Measurements from ENCODE around the gene C16orf96.

The C16orf96 gene

DNA sequence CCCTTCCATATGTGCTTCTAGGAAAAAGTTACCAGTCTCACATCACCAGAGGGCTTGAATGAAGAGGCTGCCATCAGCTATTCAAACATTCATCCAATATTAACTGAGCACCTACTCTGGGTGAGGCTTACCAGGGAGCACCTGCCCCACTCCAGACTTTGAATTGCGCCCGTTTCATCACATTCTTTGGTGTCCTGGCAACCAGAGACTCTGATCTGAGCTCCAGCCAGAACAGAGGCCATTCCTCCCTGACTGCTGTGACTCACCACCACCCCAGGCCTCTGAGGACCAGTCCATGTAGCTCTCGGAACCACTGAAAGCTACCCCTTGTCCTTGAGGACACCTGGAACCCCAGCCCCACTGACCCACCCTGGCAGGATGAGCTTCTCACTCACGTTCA lies at the start of gene C16orf96:
C16orf96 (plus strand) TSS at position 229 of the 400 bp plus-strand sequence; CDS start at position 379, 150 bp downstream.
- no peak within 1 kb of the TSS for H3K4me3 ChIP-seq
- H3K27ac ChIP-seq = no peak within 1 kb of the TSS

DNA sequence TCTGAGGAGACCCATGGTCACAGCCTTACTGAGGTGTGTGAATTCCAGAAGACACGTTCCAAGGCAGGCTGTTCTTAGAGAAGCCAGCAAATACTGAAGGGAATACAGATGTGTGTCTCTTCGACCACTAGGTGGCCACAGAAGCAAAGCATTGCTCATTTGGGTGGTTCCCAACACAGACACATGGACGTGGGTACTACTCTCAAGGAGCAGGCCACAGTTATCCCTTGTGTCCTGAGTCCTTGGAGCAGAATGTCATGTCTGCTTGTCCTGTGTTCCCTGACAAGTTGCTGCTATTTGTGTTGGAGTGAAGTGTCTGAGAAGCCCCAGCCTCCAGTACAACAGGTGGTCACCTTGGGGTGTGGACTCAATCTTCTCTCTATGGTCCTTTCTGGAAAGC lies 49.7 kb upstream of the C16orf96 start:
- peak overlapping the region in 14 of 21 experiments; percentile 24 to 96 (median 76) for H3K27ac ChIP-seq
- no peak overlapping the region for H3K4me3 ChIP-seq

DNA sequence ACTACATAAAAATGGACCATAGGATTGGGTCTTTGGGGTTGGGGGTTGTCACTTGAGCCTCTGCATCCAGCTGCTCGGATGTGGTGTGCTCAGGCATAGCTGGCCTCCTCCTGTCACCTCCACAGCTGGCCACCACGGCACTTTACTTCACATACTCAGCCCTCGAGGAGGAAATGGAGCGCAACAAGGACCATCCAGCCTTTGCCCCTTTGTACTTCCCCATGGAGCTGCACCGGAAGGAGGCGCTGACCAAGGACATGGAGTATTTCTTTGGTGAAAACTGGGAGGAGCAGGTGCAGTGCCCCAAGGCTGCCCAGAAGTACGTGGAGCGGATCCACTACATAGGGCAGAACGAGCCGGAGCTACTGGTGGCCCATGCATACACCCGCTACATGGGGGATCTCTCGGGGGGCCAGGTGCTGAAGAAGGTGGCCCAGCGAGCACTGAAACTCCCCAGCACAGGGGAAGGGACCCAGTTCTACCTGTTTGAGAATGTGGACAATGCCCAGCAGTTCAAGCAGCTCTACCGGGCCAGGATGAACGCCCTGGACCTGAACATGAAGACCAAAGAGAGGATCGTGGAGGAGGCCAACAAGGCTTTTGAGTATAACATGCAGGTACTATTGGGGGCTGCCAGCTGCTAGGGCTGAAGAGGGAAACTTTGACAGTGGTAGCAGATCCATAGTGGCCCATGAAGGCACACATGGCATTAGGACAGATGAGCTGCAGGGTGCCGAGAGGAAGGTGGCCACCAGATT lies 48.4 kb upstream of the C16orf96 start:
- peak overlapping the region in 1 of 21 experiments; percentile 93 for H3K27ac ChIP-seq
- H3K4me3 ChIP-seq = no peak overlapping the region

DNA sequence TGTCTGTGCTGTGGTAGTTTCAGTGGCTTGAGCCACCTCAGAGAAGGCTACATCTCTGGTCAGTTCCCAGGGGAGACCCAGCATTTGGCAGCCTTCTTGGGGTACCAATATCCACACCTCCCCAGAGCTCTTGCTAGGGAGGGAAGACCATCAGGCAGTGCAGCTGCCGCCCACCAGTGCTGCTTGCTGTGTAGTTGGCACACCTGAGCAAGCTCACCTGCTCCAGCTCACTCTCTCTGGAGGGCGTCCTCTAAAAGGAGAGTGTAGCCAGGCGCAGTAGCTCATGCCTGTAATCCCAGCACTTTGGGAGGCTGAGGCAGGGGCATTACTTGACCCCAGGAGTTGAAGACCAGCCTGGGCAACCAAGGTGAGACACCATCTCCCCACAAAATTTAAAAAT lies 47.3 kb upstream of the C16orf96 start:
- no peak overlapping the region for H3K4me3 ChIP-seq
- no peak overlapping the region for H3K27ac ChIP-seq

DNA sequence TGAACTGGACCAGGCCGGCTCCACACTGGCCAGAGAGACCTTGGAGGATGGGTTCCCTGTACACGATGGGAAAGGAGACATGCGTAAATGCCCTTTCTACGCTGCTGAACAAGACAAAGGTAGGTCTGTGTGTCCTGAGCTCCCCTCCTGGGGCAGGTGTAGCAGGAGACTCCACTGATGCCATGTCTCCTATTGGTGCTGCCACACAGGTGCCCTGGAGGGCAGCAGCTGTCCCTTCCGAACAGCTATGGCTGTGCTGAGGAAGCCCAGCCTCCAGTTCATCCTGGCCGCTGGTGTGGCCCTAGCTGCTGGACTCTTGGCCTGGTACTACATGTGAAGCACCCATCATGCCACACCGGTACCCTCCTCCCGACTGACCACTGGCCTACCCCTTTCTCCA lies 46.7 kb upstream of the C16orf96 start:
- Histone ChIP-seq H3K4me3 (no peak overlapping the region), H3K27ac (peak overlapping the region in 2 of 21 experiments; percentile 8 to 31)

DNA sequence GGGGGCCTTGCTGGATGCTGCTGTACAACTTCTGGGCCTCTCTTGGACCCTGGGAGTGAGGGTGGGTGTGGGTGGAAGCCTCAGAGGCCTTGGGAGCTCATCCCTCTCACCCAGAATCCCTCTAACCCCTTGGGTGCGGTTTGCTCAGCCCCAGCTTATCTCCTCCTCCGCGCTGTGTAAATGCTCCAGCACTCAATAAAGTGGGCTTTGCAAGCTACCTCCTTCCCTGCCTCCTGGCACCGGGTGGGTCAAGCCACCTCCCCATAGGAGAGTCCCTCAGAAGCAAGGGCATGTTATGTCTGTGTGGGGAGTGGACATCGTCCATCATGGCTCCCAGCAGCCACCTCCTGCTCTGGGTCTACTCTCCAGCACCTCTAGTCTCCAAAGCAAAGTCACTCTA lies 46.0 kb upstream of the C16orf96 start:
- H3K27ac ChIP-seq = peak overlapping the region in 1 of 21 experiments; percentile 31

DNA sequence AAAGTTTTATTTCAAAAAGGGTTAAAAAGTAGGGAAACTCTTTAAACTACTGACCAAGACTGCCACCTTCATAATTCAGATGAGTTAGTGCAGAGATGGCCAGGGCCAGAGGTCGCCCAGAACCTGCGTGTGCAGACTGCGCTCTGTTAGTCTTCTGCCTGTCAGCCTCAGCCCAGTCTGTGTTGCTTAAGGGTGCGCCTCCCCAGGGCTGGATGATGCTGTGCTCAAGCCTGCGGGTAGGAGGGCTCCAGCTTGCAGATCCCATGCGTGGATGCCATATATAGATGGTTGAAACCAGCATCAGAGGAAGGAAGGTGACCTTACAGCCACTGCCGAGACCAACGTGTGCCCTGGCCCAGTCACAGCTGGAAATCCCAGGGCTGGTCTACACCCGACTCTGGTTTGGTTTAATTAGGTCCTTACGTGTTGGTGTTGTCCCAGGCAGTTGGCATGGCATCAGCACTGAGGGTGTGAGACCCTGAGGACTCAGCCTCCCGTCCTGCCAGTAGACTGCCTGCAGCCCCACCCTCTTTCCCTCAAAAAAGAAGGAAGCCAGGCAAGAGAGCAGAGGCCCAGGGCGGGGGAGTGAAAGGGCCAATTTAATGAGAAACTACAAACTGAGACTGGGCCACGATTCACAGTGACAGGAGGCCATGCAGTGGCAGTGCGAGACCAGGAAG lies 45.3 kb upstream of the C16orf96 start:
- Histone ChIP-seq H3K4me3 (no peak overlapping the region), H3K27ac (peak overlapping the region in 7 of 21 experiments; percentile 18 to 68 (median 34))

More for the DNA sequence above, 46.0 kb upstream of the C16orf96 start:
- H3K4me3 ChIP-seq = no peak overlapping the region

DNA sequence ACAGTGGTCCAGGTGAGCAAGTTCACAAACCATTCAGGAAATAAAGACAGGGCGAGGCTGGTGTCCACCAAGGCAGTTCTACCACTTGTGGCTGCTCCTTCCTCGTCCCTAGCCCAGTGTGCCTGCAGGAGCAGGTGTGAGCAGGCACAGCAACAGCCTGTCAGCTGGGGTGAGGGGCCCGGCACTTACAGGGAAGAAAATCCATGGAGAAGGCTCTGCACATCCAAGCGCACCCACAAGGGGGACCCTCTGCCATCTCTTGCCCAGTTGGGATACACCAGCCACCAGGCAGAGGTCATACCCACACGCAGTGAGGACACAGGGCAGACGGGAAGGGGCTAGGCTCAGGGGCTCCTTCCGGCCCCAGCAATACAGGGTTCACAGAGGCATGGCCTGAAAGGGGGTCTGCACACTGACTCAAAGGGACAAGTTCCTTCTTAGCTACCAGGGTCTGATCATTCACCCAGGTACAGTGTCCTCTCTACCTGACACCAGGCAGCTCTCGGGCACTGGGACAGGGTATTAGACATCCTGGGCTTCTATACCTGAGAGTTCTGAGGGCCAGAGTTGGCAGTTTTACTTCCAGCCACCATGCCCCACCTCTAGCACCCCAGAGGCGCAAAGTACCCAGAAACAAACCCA lies 44.6 kb upstream of the C16orf96 start:
- Histone ChIP-seq H3K4me3 (no peak overlapping the region), H3K27ac (peak overlapping the region in 9 of 21 experiments; percentile 2 to 68 (median 30))

DNA sequence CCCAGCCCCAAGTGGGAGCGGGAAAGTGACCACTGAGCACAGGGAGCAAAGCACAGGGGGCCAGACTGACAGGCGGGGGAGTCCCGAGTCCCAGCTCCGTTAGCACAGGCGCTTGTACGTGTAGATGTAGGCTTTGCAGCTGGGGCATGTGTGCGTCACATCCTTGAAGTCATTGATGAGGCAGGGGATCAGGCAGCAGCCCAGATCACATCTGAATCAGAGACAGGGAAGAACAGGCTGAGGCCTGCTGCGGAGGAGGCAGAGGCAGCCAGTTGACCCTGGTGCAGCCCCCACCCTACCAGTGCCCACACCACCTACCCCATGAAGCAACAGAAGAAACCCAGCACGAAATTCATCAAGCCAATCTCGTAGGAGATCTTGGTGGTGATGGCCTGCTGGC lies 43.7 kb upstream of the C16orf96 start:
- Histone ChIP-seq H3K27ac (peak overlapping the region in 6 of 21 experiments; percentile 5 to 82 (median 52)), H3K4me3 (no peak overlapping the region)

DNA sequence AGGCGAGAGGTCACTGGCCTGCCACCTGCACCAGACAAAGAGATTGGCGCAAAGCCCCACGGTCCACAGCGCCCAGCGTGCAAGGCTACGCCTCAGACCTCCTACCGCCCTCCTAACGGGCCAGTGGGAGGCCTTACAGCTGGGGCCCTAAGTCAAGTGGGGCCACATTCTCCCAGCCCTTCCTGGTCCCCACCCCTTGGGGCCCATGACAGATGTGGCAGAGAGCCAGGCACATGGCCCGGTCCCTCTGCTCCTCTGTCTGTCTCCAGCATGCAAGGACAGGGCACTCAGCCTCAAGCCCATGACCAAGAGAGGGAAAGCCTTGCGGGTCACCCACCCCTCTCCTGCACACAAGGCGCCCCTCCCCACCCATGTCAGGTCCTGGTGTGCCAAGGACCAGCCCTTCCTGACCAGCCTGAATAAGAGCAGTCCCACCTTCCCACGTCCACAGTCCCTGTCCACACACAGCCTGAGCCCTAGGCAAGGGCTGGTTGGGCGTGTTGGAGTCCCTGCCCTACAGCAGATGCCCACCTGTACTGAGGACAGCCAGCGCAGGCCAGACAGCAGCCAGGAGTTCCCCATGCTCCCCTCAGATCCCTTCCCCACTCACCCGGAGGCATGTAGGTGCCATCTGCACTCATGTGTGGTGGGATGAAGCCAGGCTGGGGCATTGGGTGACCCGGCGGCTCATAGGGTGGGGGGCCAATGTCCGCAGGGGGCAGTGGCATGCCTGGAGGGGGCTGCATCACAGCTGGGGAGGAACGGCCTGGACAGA lies 42.9 kb upstream of the C16orf96 start:
- Histone ChIP-seq H3K27ac (peak overlapping the region in 13 of 21 experiments; percentile 5 to 90 (median 79)), H3K4me3 (no peak overlapping the region)

DNA sequence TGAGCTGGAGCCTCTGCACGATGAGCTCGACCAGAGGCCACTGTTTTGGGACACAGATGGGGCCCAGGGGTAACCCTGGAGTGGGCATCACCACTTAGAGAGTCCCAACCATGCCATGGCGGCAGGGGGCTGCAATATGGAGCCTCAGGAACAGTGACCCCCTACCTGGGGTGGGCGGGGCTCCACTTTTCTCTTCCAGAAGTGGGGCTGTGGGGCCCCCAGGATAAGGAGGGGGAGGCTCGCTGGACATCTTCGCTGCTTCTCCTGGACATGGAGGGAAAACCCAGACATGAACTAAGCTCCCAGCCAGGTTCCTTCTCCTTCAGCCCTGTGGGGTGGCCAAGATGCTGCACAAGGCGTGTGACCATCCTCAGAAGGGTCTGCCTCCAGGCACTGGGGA lies 42.3 kb upstream of the C16orf96 start:
- peak overlapping the region in 20 of 21 experiments; percentile 59 to 90 (median 76) for H3K27ac ChIP-seq

DNA sequence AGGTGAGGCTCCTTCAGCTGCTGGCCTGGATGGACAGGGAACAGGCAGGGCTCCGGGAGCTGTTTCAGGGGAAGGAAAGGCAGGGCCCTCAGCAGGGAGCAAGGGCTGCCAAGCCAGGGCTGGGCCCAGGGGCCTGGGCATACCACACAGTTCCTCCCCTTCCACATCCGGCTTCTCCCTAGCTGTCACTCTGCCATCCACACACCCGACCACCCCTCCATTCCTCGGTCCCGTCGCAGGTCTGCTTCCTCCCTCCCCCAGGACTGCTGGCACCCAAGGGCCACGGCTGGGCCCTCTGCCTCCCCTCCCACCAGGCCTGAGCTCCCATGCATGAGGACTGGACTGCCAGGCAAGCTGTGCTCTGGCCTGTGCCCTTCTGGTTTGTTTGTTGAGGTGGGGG lies 41.5 kb upstream of the C16orf96 start:
- Histone ChIP-seq H3K4me3 (no peak overlapping the region), H3K27ac (peak overlapping the region; percentile 39 to 90 (median 76))

More for the DNA sequence above, 42.3 kb upstream of the C16orf96 start:
- H3K4me3 ChIP-seq = no peak overlapping the region

DNA sequence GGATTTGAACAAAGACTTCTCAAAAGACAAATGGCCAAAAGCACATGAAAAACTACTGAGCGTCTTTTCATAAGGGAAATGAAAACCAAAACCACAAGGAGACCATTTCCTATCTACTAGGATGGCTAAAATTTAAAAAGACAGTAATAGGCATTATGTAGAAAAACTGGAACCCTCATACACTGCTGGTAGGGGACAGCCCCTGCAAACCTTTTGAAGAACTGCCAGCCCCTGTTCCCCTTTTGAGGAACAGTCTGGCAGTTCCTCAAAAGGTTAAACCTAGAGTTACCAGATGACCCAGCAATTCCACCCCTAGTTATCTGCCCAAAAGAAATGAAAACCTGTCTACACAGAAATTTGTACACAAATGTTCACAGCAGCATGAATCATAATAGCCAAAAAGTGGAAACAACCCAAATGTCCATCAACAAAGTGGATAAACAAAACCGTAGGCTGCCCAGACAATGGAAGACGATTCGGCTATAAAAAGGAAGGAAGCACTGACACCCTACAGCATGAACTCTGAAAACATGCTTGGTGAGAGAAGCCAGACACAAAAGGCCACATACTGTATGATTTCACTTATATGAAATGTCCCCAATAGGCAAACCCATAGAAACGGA lies 40.4 kb upstream of the C16orf96 start:
- Histone ChIP-seq H3K4me3 (no peak overlapping the region), H3K27ac (peak overlapping the region in 17 of 21 experiments; percentile 9 to 90 (median 77))

DNA sequence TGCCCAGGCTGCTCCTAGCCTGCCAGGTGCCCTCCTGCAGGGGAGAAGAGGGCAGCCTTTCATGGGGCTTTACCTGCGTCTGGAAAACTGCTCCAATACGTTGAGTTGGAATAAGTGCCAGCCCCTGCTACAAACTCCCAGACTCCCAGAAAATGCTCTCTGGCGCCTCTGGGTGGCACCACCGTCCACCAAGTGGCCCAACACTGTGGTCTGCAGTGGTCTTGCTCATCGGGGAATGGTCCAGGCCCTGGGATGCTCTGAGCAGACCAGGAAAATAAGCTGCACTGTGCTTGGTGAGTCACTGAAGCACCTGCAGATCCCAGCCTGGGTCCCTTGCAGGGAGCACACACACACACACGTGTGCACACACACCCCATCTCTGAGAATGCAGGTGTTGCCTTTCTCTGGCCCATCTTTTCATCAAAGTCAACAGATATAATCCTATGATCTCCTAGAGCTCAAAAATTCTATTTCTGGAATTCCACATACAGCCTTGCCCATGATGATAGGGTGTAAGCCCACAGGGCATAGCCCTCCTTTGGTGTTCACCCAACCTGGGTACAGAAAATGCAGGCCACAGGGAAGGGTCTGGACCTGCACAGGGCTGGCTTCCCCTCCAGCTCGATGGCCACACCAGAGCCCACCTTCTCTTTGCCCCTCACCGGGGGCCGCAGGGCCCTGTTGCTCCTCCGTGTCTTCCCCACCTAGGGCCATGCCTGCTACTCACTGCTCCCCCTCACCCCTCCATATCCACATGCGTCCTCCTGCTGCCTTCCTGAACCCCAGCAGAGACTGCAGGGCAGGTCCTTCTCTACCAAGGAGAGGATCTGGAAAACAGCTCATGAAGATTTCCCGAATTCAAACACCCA lies 38.1 kb upstream of the C16orf96 start:
- Histone ChIP-seq H3K4me3 (no peak overlapping the region), H3K27ac (no peak overlapping the region)

DNA sequence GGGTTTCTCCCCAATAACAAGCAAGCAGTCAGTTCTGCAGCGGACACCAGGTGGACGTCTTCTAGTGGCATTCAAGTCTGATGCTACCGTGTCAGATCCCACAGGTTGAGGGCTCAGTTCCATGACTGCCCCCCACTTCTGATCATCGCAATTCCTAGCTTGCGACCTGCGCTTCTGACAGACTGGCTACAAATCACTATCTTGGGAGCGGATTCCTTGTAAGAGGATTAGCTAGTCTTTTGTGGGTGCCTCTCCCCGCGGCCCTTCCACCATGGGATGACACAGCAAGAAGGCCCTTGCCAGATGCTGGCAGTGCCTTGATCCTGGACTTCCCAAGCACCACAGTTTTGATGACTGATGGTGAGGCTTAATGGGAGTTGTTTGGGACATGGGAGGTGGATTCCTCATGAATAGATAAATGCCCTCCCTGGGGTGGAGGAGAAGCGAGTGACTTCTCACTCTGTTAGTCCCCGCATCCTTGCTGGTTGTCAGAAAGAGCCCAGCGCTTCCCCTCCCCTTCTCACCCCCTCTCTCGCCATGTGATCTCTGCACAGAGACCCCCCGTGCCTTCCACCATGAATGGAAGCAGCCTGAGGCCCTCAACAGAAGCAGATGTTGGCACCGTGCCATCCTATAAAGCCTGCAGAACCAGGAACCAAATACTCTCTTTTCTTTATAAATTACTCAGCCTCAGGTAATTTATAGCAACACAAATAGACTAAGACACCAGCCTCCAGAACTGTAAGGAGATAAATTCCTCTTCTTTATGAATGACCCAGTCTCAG lies 36.7 kb upstream of the C16orf96 start:
- Histone ChIP-seq H3K4me3 (no peak overlapping the region), H3K27ac (no peak overlapping the region)

DNA sequence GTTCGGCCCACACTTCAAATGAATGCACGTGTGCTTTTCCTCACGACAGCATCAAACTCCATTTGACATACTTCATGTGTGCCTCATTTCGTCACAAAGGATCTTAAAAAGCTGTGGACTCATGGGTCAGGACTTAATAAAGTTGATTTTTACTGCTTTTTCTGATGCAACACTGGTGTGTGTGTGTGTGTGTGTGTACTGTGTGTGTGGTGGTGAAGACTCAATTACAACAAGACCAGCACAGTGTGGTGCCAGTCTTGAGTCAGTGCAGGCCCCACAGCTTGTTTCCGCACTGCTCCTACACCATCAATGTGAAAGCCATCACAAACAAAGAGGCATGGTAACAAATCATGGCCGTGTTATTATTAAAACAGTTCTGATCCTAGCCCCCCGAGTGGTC lies 35.2 kb upstream of the C16orf96 start:
- no peak overlapping the region for H3K27ac ChIP-seq

DNA sequence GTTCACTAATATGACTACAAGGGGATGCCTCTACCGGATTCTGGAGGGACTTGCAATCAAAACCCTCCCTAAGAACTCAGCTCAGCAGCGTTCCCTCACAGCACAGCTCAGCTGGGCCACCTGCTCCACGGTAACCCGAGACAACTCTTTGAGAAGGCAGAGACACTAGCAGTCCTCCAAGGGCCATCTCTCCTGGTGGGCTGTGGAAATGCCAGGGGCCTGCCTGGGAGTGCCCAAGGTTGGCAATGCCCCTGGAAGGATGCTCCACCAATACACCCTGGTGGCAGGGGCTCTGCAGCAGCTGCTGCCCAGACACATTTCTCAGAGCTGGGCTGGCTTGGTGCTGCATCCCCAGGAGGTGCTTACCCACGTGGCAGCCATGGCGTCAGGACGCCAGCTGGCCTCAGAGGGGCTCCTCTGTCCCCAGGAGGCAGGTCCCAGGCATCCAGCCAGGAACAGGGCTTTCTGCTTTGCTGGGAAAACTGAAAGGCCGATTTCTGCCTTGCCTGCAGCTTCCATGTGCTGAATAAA lies 34.0 kb upstream of the C16orf96 start:
- Histone ChIP-seq H3K4me3 (no peak overlapping the region), H3K27ac (peak overlapping the region in 2 of 21 experiments; percentile 18 to 25)

More for the DNA sequence above, 35.2 kb upstream of the C16orf96 start:
- no peak overlapping the region for H3K4me3 ChIP-seq

All from skin epidermis (tissue), 12 donors.